ENCODE results near the gene PCBD2. TPM values are rescaled to one million over a fixed set of nuclear protein-coding genes. Genes with fewer than 3 reads are reported as not detected.

Gene PCBD2
- total RNA-seq, 4 donors from 2014 or later = 16.9 to 21.7 (median 20.8) TPM

- in situ Hi-C loops (cut with MboI; ENCODE audit: low sequenced_read_pairs in 4 of 4) = no loop called here
- Histone ChIP-seq H3K27ac (no peak overlapping the region), H3K4me1 (peaks cover 3 to 14% of the 10 kb centered on the region in 2 donors), H3K4me3 (no peak overlapping the region), H3K27me3 (no peaks in the 10 kb centered on the region), H3K36me3 (peaks cover 0 to 23% of the 10 kb centered on the region in 2 donors), H3K9me3 (no peaks in the 10 kb centered on the region)
- intact Hi-C loops (cut with DNase I; ENCODE audit: low total_unique reads) = no loop called here
- no peak for TF ChIP-seq CTCF (IDR thresholded peaks at IDR 0.05 in 4 of 5, conservative IDR thresholded peaks at IDR 0.05 in 1 of 5)
- no peak for TF ChIP-seq POLR2A (IDR thresholded peaks at IDR 0.05)
- no peak for ATAC-seq
- no peak for DNase-seq
These were observed 53.8 kb downstream of the PCBD2 start for GRCh38 chr5:134958755-134959154.

GRCh38 chr5:134963098-134963497, 58.2 kb downstream of the PCBD2 start:
- H3K36me3 ChIP-seq = peaks cover 0 to 33% of the 10 kb centered on the region in 2 donors
- no peak overlapping the region for H3K4me3 ChIP-seq
- in situ Hi-C loops (cut with MboI; ENCODE audit: low sequenced_read_pairs in 4 of 4) (no loop called here), intact Hi-C loops (cut with DNase I; ENCODE audit: low total_unique reads) (no loop called here)
- ATAC-seq = no peak
- H3K27me3 ChIP-seq = no peaks in the 10 kb centered on the region
- no peak for TF ChIP-seq CTCF (IDR thresholded peaks at IDR 0.05 in 4 of 5, conservative IDR thresholded peaks at IDR 0.05 in 1 of 5)
- TF ChIP-seq POLR2A (IDR thresholded peaks at IDR 0.05) = no peak
- no peak for DNase-seq
- H3K9me3 ChIP-seq = no peaks in the 10 kb centered on the region
- no peak overlapping the region for H3K27ac ChIP-seq
- H3K4me1 ChIP-seq = peaks cover 6 to 10% of the 10 kb centered on the region in 2 donors

- Histone ChIP-seq H3K4me1 (peaks cover 0 to 3% of the 10 kb centered on the region in 2 donors), H3K9me3 (no peaks in the 10 kb centered on the region), H3K36me3 (peaks cover 0 to 33% of the 10 kb centered on the region in 2 donors), H3K4me3 (no peak overlapping the region), H3K27me3 (no peaks in the 10 kb centered on the region), H3K27ac (no peak overlapping the region)
- intact Hi-C loops (cut with DNase I; ENCODE audit: low total_unique reads) = no loop called here
- ATAC-seq = no peak
- TF ChIP-seq CTCF (IDR thresholded peaks at IDR 0.05 in 4 of 5, conservative IDR thresholded peaks at IDR 0.05 in 1 of 5) (no peak), POLR2A (IDR thresholded peaks at IDR 0.05) (no peak)
- in situ Hi-C loops (cut with MboI; ENCODE audit: low sequenced_read_pairs in 4 of 4) = no loop called here
- no peak for DNase-seq
These were observed 59.7 kb downstream of the PCBD2 start for GRCh38 chr5:134964359-134965270.

- H3K36me3 ChIP-seq = peaks cover 0 to 31% of the 10 kb centered on the region in 2 donors
These were observed 60.4 kb downstream of the PCBD2 start for GRCh38 chr5:134965271-134965825.

More at GRCh38 chr5:134965271-134965825, 60.4 kb downstream of the PCBD2 start:
- Histone ChIP-seq H3K27me3 (no peaks in the 10 kb centered on the region), H3K4me3 (no peak overlapping the region), H3K9me3 (no peaks in the 10 kb centered on the region), H3K27ac (no peak overlapping the region), H3K4me1 (peaks cover 0 to 3% of the 10 kb centered on the region in 2 donors)
- TF ChIP-seq POLR2A (IDR thresholded peaks at IDR 0.05) (no peak), CTCF (IDR thresholded peaks at IDR 0.05 in 4 of 5, conservative IDR thresholded peaks at IDR 0.05 in 1 of 5) (no peak)
- in situ Hi-C loops (cut with MboI; ENCODE audit: low sequenced_read_pairs in 4 of 4) (no loop called here), intact Hi-C loops (cut with DNase I; ENCODE audit: low total_unique reads) (no loop called here)
- ATAC-seq = no peak
- DNase-seq = no peak
